ENCODE results near the gene COL23A1.
"Not testable (repeated sequence)": the region's sequence is repeated elsewhere in the genome, so short reads cannot be mapped to it uniquely, and the experiment has no call there.

The COL23A1 gene

DNA sequence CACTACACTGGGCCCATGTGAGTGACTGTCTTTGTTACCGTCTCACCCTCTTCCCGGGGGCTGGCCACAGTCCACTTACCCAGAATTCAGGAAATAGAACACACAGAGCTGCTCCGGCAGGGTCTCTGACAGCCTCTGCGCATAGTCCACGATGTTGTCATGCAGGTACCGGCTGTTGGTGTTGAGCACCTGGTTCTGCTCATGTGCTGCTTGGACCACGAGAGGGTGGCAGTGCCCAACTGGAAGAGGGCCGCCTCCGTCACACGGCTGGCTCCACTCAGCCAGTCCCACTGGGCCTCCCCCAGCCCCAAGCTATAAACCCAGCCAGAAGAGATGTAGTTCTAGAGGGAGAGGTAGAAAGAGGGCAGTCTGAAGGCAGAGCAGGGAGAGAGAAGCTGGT, 360.3 kb downstream of the COL23A1 start:
- TF ChIP-seq CTCF (IDR thresholded peaks at IDR 0.05; ENCODE audit: low read depth, low read length, missing control alignments) = no peak
- no peak overlapping the region for H3K4me3 ChIP-seq (ENCODE audit: low read depth, low read length)
- no peak for DNase-seq (ENCODE audit: low read depth)

DNA sequence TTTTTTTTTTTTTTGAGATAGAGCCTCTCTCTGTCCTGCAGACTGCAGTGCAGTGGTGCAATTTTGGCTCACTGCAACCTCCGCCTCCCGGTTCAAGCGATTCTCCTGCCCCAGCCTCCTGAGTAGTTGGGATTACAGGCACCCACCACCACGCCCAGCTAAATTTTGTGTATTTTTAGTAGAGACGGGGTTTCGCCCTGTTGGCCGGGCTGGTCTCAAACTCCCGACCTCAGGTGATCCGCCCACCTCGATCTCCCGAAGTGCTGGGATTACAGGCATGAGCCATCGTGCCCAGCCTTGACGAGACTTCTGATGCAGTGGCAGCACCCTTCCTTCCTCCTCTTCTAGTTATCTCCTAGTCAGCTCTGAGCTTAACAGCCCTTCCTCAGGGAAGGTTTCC, 361.1 kb downstream of the COL23A1 start:
- H3K4me3 ChIP-seq (ENCODE audit: low read depth, low read length); DNase-seq (ENCODE audit: low read depth): not testable (repeated sequence)

GRCh38 chr5:178228609-178229008, 361.6 kb downstream of the COL23A1 start:
- no peak for TF ChIP-seq CTCF (IDR thresholded peaks at IDR 0.05; ENCODE audit: low read depth, low read length, missing control alignments)
- H3K4me3 ChIP-seq (ENCODE audit: low read depth, low read length) = no peak overlapping the region
- no peak for DNase-seq (ENCODE audit: low read depth)

- no peak overlapping the region for H3K4me3 ChIP-seq (ENCODE audit: low read depth, low read length)
- TF ChIP-seq CTCF (IDR thresholded peaks at IDR 0.05; ENCODE audit: low read depth, low read length, missing control alignments) = no peak
- no peak for DNase-seq (ENCODE audit: low read depth)
Observed at GRCh38 chr5:178227929-178228328, 362.3 kb downstream of the COL23A1 start.

DNA sequence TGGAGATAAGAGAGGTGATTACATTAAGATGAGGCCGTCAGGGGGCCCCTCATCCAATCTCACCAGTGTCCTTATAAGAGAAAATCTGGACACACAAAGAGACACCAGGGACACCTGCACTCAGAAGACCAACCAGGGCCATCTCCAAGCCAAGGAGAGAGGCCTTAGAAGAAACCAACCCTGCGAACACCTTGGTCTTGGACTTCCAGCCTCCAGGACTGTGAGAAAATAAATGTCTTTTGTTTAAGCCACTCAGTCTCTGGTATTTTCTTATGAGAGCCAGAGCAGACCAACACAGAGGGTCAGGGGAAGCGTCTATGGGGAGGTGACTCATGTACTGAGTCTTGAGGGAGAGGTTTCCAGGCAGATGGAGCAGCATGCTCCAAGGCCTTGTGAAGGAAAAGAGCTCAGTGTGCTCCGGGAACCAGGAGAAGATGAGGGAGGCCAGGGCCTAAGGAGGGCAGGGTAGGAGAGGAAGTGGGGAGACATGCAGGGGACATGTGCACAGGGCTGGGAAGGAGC, 363.0 kb downstream of the COL23A1 start:
- DNase-seq (ENCODE audit: low read depth) = no peak
- TF ChIP-seq CTCF (IDR thresholded peaks at IDR 0.05; ENCODE audit: low read depth, low read length, missing control alignments) = no peak
- no peak overlapping the region for H3K4me3 ChIP-seq (ENCODE audit: low read depth, low read length)

DNA sequence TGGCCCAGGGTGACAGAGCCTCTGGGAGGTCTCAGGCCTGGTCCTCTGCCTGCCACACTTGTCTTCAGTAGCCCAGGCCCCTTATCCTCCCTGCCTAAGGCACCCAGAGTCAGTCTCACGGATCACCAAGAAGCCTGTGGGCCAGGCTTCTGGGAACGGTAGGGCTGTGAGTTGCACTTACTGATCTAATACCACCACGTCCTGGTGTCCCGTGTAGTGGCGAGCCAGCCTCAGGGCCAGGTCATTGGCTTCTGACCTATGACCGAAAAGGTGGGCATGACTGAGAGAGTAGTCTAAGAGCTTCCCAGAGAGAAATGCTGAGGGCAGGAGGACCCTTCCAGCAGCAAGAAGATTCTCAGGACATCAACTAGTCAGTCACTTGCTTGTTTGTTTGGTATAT, 365.0 kb downstream of the COL23A1 start:
- H3K4me3 ChIP-seq (ENCODE audit: low read depth, low read length) = no peak overlapping the region
- TF ChIP-seq CTCF (IDR thresholded peaks at IDR 0.05; ENCODE audit: low read depth, low read length, missing control alignments) = no peak
- DNase-seq (ENCODE audit: low read depth) = no peak

- no peak overlapping the region for H3K4me3 ChIP-seq (ENCODE audit: low read depth, low read length)
- no peak for DNase-seq (ENCODE audit: low read depth)
- TF ChIP-seq CTCF (IDR thresholded peaks at IDR 0.05; ENCODE audit: low read depth, low read length, missing control alignments) = no peak
Observed at GRCh38 chr5:178224403-178224802, 365.8 kb downstream of the COL23A1 start.
